ENCODE data around the gene GFAP.

DNA sequence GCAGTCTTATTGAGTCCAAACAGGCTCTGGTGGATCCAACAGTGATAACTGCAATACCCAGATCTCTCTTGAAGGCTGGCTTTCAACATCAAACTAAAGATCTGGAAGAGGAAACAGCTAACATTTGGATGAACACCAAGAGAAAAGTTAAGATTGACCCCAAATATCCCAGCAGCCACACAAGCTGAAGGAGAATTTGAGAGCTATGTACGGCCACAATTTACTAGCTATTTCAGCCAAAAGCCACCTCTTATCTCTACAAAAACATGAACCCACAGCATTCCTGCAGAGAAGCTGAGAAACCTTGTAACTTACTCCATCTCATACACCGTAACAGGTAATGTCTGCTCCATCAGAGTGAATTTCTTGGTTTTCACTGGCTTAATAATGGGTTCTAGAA is 30.4 kb downstream of the GFAP start:
- TF ChIP-seq, protein P1, sequence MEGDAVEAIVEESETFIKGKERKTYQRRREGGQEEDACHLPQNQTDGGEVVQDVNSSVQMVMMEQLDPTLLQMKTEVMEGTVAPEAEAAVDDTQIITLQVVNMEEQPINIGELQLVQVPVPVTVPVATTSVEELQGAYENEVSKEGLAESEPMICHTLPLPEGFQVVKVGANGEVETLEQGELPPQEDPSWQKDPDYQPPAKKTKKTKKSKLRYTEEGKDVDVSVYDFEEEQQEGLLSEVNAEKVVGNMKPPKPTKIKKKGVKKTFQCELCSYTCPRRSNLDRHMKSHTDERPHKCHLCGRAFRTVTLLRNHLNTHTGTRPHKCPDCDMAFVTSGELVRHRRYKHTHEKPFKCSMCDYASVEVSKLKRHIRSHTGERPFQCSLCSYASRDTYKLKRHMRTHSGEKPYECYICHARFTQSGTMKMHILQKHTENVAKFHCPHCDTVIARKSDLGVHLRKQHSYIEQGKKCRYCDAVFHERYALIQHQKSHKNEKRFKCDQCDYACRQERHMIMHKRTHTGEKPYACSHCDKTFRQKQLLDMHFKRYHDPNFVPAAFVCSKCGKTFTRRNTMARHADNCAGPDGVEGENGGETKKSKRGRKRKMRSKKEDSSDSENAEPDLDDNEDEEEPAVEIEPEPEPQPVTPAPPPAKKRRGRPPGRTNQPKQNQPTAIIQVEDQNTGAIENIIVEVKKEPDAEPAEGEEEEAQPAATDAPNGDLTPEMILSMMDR (IDR thresholded peaks at IDR 0.05; ENCODE audit: insufficient read depth, low read length, poor library complexity, severe bottlenecking): no peak
- TF ChIP-seq EZH2phosphoT487 (conservative IDR thresholded peaks at IDR 0.05; ENCODE audit: low read length): no peak
